Left kidney (tissue), 8 donors: ENCODE measurements around the gene OR2AP1. TPM values are rescaled to one million over a fixed set of nuclear protein-coding genes. Genes with fewer than 3 reads are reported as not detected.
"Not testable (repeated sequence)": the region's sequence is repeated elsewhere in the genome, so short reads cannot be mapped to it uniquely, and the experiment has no call there.

Experiments used
- DNase-seq: peaks from one replicate; pipeline ENCODE4 v3.0.0-alpha.2; 2013
- long read RNA-seq, 8 donors: transcript quantifications; one replicate each; lab custom pipeline, GENCODE V29; 2026
- polyA plus RNA-seq: library from polyadenylated mRNA; unstranded; fragments of 120-200 nt; gene quantifications from one replicate; pipeline ENCODE4 v1.2.1, GENCODE V29; 2013; ENCODE audit not compliant: insufficient read length

Gene OR2AP1
- polyA plus RNA-seq, result not detected
- long read RNA-seq, donor 1, result 0 reads
- long read RNA-seq, donor 2, result 0 reads
- long read RNA-seq, donor 3, result 0 reads
- long read RNA-seq, donor 4, result 0 reads
- long read RNA-seq, donor 5, result 0 reads
- long read RNA-seq, donor 6, result 0 reads
- long read RNA-seq, donor 7, result 0 reads
- long read RNA-seq, donor 8, result 0 reads

DNA sequence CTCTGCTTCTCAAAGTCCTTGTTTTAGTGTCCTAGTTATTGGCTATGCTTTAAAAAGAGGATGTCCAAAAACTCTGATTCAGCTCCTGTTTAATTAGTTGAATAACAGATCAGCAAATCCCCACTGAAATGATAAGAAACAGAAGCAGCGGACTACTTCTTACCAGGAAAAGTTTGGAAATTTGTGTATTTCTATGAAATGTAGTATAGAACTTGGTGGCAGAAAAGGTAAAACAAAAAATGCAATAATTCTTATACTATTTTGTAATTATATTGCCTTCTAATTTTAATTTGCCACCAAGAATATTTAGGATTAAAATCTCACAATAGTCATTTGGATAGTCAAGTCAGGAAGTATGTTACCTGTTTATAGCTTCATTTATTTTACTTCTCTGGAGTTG lies at the start of gene OR2AP1:
Gene OR2AP1 (plus strand): TSS at position 301 of the 400 bp plus-strand sequence. CDS start 1,947 bp downstream, outside the sequence.
- no peak for DNase-seq

DNA sequence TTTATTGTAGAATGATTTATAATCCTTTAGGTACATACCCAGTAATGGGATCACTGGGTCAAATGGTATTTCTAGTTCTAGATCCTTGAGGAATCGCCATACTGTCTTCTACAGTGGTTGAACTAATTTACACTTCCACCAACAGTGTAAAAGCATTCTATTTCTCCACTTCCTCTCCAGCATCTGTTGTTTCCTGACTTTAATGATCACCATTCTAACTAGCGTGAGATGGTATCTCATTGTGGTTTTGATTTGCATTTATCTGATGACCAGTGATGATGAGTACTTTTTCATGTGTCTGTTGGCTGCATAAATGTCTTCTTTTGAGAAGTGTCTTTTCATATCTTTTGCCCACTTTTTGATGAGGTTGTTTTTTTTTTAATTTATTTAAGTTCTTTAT lies 24.0 kb upstream of the OR2AP1 start:
- DNase-seq, result not testable (repeated sequence)

DNA sequence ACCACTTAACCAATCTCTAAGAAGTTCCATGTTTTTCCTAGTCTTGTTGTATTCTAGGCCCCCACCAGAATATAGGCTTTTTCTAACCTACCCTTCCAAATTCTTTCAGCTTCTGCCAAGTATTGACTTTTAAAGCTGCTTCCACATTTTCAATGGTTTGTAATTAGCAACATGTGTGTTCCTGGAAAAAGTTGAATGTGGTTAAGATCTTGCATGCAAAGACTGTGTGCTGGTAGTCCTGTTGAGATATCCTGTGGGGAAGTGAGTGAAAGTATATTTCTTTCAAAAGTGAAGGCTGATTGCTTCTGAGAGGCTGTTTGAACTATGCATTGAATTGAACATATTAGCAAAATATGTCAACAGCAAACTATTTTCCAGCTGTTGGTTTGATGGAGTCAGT lies 23.5 kb upstream of the OR2AP1 start:
- no peak for DNase-seq

DNA sequence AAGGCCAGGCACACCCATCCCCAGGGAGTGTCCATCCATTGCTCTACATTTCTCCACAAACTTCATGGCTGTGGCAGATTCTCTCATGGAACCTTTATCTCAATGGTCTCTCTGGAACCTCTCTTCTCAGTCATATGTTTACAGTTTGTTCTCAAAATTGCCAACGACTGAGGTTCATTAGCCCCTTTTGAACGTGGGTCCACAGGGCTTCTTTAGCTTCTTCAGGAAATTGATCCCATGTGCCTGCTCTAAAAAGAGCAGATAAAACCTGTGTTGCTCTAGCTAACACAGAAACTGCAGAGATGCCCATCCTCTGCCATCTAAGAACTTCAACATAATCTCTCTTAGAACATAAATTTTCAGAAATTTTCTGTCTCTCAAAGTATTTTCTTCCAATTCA lies 23.0 kb upstream of the OR2AP1 start, which contains the start of gene OR6C4:
Gene OR6C4 (plus strand): TSS at position 301 of the 400 bp plus-strand sequence. CDS start 1,625 bp downstream, outside the sequence.
- no peak for DNase-seq

DNA sequence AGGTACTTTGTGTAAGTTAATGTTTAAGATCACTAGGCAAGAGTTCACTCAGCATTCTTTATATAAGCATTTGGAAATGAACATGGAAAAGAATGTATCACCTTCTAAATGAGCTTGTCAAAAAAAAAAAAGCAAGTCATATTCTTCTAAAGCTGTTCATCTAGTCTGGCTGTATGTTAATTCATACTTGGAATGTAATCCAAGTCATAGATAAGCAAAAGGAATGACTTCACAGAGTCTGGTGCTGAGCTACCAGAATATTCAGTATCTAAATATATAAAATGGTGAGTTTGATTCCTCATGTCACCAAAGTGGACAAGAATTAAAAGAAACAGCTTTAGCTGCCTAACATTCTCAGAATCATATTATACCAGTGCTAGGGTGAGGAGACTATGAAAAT lies 18.0 kb upstream of the OR2AP1 start:
- no peak for DNase-seq

DNA sequence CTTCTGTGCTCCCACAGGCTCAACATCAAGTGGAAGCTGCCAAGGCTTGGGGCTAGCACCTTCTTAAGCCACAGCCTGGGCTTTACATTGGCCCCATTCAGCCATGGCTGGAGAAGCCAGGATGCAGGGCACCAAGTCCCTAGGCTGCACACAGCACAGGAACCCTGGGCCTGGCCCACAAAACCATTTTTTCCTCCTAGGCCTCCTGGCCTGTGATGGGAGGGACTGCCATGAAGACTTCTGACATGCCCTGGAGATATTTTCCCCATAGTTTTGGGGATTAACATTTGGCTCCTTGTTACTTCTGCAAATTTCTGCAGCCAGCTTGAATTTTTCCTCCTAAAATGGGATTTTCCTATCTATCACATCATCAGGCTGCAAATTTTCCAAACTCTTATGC lies 2.2 kb upstream of the OR2AP1 start:
- DNase-seq, result not testable (repeated sequence)

DNA sequence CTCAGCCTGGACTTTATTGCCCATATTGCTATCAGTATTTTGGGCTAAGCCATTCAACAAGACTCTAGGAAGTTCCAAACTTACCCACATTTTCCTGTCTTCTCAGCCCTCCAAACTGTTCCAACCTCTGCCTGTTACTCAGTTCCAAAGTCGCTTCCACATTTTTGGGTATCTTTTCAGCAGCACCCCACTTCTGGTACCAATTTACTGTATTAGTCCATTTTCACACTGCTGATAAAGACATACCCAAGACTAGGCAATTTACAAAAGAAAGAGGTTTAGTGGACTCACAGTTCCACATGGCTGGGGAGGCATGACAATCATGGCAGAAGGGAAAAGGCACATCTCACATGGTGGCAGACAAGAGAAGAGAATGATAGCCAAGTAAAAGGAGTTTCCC lies 1.6 kb upstream of the OR2AP1 start:
- DNase-seq, result not testable (repeated sequence)

DNA sequence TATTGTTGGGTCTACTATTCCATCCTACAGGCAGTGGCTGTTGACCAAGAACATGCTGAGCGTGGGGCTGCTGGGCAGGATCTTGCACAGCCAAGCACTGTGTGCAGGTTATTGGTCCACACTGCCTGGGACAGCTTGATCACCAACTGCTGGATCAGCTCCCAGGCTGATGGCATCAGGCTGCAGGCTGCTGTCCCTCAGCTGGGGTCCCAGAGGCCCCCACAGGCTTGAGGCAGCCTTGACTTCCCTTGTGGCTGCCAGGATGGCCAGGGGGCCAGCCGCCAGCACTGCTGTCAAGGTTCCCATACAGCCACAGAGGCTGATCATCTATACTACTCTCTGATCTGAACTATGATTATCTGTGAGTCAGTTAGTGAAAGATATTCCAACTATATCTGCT lies 9.8 kb downstream of the OR2AP1 start:
- no peak for DNase-seq

DNA sequence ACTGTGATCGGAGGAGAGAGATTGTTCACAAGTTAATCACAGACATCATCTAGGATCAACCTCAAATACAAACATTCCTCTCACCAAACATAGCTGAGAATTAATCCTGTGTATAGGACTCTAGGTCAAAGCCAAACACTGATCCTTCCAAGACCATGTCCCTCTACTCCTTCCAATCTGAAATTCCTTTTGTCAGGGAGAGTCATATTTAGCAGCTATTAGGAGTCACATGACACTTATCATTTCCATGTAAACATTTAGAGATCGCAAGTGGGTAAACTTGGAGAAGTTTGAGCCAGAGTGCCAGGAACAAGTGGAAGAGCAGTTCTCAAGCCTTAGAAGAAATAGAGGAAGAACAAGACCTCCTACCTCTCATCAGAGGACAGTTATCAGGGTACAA lies 13.5 kb downstream of the OR2AP1 start:
- no peak for DNase-seq

DNA sequence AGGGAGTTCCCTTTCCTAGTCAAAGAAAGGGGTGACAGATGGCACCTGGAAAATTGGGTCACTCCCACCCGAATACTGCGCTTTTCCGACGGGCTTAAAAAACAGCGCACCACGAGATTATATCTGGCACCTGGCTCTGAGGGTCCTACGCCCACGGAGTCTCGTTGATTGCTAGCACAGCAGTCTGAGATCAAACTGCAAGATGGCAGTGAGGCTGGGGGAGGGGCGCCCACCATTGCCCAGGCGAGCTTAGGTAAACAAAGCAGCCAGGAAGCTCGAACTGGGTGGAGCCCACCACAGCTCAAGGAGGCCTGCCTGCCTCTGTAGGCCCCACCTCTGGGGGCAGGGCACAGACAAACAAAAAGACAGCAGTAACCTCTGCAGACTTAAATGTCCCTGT lies 17.9 kb downstream of the OR2AP1 start:
- DNase-seq, result not testable (repeated sequence)

DNA sequence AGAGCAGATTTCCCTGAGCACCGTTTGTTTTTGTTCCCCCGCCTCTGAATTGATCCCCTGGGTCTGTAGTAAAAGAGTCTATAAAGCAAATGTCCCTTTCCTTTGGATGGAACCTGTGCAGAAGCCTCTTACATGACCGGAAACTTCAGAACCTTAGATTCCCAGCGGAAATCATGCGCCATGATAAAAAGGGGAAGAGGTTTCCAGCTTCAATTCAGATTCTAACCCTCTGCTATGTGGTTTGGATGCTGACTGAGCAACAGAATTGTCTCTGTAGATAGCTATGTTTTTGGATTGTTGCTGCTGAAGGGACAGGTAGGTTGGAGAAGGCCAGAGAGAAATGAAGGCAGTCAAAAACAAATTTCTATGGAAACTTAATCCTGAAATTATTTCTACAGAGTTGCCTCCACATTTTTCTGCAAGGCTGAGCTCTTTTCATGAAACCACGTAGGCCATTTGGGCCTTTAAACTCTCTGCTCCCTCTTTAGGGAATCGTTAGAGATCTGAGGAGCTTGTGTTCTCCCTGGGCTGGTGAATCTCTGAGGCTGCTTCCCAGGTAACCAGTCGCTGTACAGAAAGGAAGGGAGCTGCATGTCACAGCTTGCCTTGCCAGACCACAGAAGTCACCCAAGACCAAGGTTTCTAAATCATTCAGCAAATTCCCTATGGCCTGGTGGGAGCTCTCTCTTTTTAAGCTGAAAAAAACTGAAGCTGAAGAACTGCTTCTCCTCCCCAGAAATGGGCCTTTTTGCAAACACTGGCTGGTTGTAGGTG lies 35.7 kb downstream of the OR2AP1 start:
- no peak for DNase-seq

DNA sequence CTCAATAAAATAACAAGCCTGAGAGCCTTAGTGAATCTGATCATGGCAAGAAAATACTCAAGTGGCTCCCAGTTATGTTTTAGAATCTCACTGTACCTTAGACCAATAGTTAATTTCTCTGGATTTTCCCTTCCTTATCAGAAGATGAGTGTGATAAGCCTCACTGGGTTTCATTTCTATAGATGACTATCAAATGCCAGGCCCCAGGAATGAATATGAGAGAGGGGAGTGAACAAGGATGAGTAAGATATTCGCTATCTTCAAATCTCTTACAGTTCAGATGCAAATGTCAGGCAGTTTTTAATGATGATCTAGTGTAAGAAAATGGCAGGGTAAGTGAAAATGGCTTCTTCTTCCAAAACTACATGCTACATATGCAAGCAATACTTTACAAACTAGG lies 38.3 kb downstream of the OR2AP1 start:
- no peak for DNase-seq

DNA sequence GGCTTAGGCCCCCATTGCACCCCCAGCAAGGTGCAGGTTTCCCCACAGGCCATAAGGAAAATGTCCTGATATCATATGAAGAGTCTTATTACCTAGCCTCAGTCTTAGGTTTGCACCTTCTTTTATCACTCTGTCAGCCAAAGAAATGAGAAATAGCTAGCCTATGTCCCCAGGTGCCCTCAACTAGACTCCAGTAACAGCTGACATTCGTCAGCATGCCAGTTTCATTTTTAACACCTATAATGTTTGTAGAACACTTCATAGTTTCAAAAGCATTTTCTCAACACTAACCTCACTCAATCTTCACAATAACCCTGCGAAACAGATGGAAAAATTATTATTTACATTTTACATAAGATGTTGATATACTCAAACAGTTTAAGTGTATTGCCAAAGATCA lies 40.4 kb downstream of the OR2AP1 start:
- no peak for DNase-seq

DNA sequence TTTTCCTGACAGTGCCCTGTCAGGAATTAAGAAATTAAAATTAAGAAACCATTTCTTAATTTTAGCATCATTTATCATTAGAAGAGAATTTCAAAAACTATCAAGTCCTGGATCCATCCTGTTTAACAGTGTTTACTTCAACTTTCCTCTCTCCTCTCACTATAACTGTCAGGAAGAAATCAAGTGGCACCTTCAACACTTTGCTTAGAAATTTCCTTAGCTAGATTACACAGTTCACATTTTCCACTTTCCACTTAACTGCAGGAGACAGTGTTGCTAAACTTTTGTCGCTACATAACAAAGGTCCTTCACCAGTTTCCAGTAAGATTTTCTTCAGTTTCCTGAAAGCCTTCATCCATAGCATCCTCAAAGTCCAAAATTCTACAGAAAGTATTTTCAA lies 42.5 kb downstream of the OR2AP1 start:
- no peak for DNase-seq

DNA sequence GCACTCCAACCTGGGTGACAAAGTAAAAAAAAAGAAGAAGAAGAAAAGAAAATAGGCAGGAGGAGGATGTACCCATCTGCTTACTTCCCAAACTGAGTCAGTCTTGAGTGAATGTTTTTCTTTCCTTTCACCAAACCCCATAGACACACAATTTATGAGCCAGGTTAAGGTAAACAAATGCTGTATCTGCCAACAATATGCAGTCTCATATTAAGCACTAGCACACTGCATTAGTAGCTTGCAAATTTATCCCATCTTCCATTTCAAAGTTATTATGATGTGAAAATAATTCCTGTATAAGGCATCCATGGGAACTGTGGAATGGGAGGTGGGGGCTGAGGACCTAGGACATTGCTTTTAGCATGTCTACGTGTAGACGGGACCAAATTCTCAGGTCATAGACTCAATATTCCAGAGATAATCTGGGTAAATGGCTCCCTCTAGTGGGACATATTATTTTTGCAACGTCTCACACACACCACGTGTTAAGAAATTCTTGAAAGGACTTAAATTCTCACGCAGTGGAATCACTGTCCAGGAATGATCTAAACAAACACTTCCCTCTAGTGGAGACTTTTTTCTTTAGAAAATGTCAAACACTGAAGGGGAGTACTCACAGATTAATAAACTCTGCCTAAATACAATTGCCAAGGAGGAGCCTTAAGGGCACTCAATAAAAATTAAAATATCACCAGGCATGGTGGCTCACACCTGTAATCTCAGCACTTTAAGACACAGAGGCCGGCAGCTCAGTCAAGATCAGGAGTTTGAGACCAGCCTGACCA lies 47.3 kb downstream of the OR2AP1 start:
- DNase-seq, result peak; percentile 96

DNA sequence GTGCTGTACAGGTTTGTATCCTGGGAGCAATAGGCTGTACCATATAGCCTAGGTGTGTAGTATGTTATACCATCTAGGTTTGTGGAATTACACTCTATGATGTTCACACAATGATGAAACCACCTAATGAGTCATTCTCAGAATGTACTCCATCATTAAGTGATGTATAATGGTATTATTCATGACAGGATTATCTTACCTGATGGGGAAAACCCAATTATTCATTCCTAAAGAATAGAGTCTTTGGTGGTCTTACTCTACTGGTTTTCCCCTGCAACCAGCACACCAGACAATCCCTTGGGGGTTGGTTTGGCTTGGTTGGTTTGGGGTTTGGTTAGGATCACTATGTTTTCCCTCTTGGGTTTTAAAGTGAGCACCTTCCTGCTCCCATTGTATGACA lies 51.8 kb downstream of the OR2AP1 start:
- no peak for DNase-seq

Other genes starting within 250 kb of the OR2AP1 start
- gene OR6C3, start 241.7 kb upstream of the OR2AP1 start, polyA plus RNA-seq, result not detected
- gene OR6C75, start 209.5 kb upstream of the OR2AP1 start, polyA plus RNA-seq, result 0.07 TPM
- not detected for gene OR6C65, start 171.9 kb upstream of the OR2AP1 start, polyA plus RNA-seq
- gene OR6C76, start 146.2 kb upstream of the OR2AP1 start, polyA plus RNA-seq, result not detected
- not detected for gene OR6C2, start 128.4 kb upstream of the OR2AP1 start, polyA plus RNA-seq
- not detected for gene OR6C70, start 102.3 kb upstream of the OR2AP1 start, polyA plus RNA-seq
- not detected for gene OR6C68, start 80.1 kb upstream of the OR2AP1 start, polyA plus RNA-seq
- gene OR6C4, start 22.9 kb upstream of the OR2AP1 start, polyA plus RNA-seq, result not detected
- not detected for gene OR10P1, start 64.4 kb downstream of the OR2AP1 start, polyA plus RNA-seq
- 35.2 TPM for gene ITGA7, start 135.4 kb downstream of the OR2AP1 start, polyA plus RNA-seq
- gene BLOC1S1, start 143.6 kb downstream of the OR2AP1 start, polyA plus RNA-seq, result 101 TPM
- 36.1 TPM for gene RDH5, start 147.9 kb downstream of the OR2AP1 start, polyA plus RNA-seq
- gene CD63, start 156.5 kb downstream of the OR2AP1 start, polyA plus RNA-seq, result 592 TPM
- gene GDF11, start 170.7 kb downstream of the OR2AP1 start, polyA plus RNA-seq, result 23.0 TPM
- gene SARNP, start 245.3 kb downstream of the OR2AP1 start, polyA plus RNA-seq, result 123 TPM
- 34.6 TPM for gene ORMDL2, start 245.6 kb downstream of the OR2AP1 start, polyA plus RNA-seq